Naive B cell (primary cell): ENCODE results near the gene TBL1XR1. TPM values are rescaled to one million over a fixed set of nuclear protein-coding genes. Genes with fewer than 3 reads are reported as not detected.
A peak's percentile ranks its signal among the peaks of the same experiment; 100 is the strongest.

Experiments
- ATAC-seq, 2 donors: fragments of 150-1000 bp; cut with Tn5 transposase; 2 replicates each; pipeline ENCODE4 v1.10.0; 2021; ENCODE audit warnings: low read depth in 2 of 2, mild to moderate bottlenecking in 2 of 2, moderate library complexity in 2 of 2
- DNase-seq: peaks from one replicate; pipeline ENCODE4 v3.0.0; 2022
- H3K27ac Mint-ChIP-seq, 6 donors: one replicate each; pipeline ENCODE4 v1.8.0; 2020 to 2022; ENCODE audit warnings: mild to moderate bottlenecking in 6 of 6, mixed read lengths in 6 of 6, moderate library complexity in 5 of 6, inconsistent platforms in 2 of 6
- H3K27me3 Mint-ChIP-seq, 3 donors: one replicate each; pipeline ENCODE4 v1.8.0; 2021 to 2022; ENCODE audit warnings: mixed read lengths in 3 of 3, mild to moderate bottlenecking in 1 of 3
- H3K36me3 Mint-ChIP-seq, 2 donors: one replicate each; pipeline ENCODE4 v1.8.0; 2020 to 2022; ENCODE audit warnings: mixed read lengths in 2 of 2, inconsistent platforms in 1 of 2, mild to moderate bottlenecking in 1 of 2
- H3K4me1 Mint-ChIP-seq, 3 donors: one replicate each; pipeline ENCODE4 v1.8.0; 2020 to 2022; ENCODE audit warnings: mixed read lengths in 3 of 3, inconsistent platforms in 1 of 3, mild to moderate bottlenecking in 1 of 3, moderate library complexity in 1 of 3
- H3K4me3 Mint-ChIP-seq, 8 donors: one replicate each; pipeline ENCODE4 v1.8.0; 2020 to 2022; ENCODE audit warnings: mild to moderate bottlenecking in 8 of 8, mixed read lengths in 8 of 8, moderate library complexity in 8 of 8, inconsistent platforms in 2 of 8
- H3K9me3 Mint-ChIP-seq, 7 donors: one replicate each; pipeline ENCODE4 v1.8.0; 2020 to 2022; ENCODE audit warnings: mixed read lengths in 7 of 7, mild to moderate bottlenecking in 5 of 7, inconsistent platforms in 2 of 7, moderate library complexity in 1 of 7
- polyA plus RNA-seq, 6 donors: library from polyadenylated mRNA; unstranded; fragments of 300-500 nt; fragmentation: Illumina TruSeq; gene quantifications; one replicate each; pipeline ENCODE4 v1.2.3, GENCODE V29; 2021; ENCODE audit warnings: low read depth in 6 of 6

Gene TBL1XR1
- polyA plus RNA-seq, 6 donors from 2014 or later, result 18.4 to 48.3 (median 33.2) TPM

DNA sequence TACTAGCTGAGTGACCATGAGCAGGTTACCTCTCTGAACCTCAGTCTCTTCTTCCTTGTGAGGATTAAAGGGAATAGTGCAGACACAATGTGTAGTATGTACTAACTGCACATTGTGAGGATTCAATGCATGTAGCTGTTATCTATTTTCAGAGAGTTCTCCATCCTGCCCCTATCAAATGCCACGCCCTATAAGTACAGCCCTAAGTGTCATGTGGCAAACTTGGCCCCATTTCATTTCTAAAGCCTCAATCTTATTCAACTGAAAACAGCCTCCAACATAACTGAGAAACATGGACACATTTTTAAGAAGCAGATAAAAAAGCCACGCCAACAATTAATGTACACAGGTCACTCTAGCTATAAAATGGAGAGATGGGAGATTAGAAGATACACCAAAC, 220.0 kb downstream of the TBL1XR1 start:
- no peak for DNase-seq
- Mint-ChIP-seq H3K4me1 (no peaks in the 10 kb centered on the region), H3K9me3 (peaks cover 0 to 10% (median 6%) of the 10 kb centered on the region in 7 donors), H3K27ac (no peak overlapping the region), H3K27me3 (peaks cover 0 to 5% (median 0%) of the 10 kb centered on the region in 3 donors), H3K4me3 (no peak overlapping the region), H3K36me3 (peaks cover 0 to 7% of the 10 kb centered on the region in 2 donors)
- ATAC-seq, result no peak

DNA sequence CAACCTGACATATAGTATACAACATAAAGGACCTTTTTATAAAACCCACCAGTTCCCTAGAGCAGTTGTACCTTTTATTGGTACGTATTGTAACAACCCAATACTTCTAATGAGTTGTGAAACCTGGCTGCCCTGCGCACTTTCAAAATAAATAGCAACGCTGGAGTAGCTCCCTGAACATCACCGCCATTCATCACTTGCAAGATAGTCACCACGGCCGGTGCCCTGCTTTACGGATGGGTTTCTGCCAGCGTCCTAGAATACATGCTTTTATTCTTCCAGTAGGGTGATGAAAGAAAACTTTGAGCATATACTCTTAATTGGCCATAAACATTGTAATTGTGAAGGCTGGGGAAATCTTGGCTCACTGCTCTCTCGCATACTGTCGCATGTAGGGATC, 220.7 kb downstream of the TBL1XR1 start:
- Mint-ChIP-seq H3K27me3 (peaks cover 0 to 5% (median 0%) of the 10 kb centered on the region in 3 donors), H3K36me3 (no peaks in the 10 kb centered on the region), H3K9me3 (peaks cover 0 to 2% (median 0%) of the 10 kb centered on the region in 7 donors), H3K4me3 (no peak overlapping the region), H3K27ac (no peak overlapping the region), H3K4me1 (no peaks in the 10 kb centered on the region)
- ATAC-seq, result no peak
- no peak for DNase-seq

DNA sequence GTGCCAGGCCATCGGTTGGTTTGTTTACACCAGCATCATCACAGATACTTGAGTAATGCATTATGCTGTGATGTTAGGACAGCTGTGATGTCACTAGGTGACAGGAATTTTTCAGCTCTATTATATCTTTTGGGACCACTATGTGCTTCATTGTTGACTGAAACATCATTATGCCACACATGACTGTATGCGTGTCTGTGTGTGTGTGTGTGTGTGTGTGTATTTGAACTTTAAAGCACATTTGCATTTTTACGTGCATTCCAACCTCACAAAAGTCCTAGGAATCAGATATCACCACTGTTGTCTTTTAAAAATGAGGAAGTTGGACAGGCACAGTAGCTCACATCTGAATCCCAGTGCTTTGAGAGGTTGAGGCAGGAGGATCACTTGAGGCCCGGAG, 223.0 kb downstream of the TBL1XR1 start:
- Mint-ChIP-seq H3K4me3 (no peak overlapping the region), H3K9me3 (no peaks in the 10 kb centered on the region), H3K36me3 (no peaks in the 10 kb centered on the region), H3K27ac (no peak overlapping the region), H3K4me1 (no peaks in the 10 kb centered on the region), H3K27me3 (peaks cover 0 to 5% (median 0%) of the 10 kb centered on the region in 3 donors)
- ATAC-seq (no peak), DNase-seq (no peak)

DNA sequence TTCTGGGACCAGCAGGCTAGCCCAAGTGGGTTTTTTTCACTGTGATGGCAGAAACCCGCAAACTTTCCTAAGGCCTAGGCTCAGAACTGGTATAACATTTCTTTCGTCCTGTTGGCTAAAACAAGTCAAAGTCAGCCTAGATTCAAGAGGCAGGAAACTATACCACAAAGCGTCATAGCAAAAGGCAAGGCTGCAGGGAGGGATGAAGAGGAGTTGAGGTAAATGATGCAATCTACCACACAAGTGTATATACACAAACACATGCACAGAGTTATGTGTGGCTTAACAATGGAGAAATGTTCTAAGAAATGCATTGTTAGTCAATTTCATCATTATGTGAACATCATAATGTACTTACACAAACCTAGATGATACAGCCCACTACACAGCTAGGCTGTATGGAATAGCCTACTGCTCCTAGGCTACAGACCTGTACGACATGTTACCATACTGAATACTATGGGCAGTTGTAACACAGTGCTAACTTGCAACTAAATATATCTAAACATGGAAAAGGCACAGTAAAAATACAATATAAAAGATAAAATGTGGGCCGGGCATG, 225.6 kb downstream of the TBL1XR1 start:
- Mint-ChIP-seq H3K27ac (peak overlapping the region in 1 of 6 donors; percentile 70), H3K9me3 (no peaks in the 10 kb centered on the region), H3K27me3 (no peaks in the 10 kb centered on the region), H3K36me3 (no peaks in the 10 kb centered on the region), H3K4me3 (peak overlapping the region in 1 of 8 donors; percentile 43), H3K4me1 (no peaks in the 10 kb centered on the region)
- ATAC-seq (no peak), DNase-seq (no peak)

DNA sequence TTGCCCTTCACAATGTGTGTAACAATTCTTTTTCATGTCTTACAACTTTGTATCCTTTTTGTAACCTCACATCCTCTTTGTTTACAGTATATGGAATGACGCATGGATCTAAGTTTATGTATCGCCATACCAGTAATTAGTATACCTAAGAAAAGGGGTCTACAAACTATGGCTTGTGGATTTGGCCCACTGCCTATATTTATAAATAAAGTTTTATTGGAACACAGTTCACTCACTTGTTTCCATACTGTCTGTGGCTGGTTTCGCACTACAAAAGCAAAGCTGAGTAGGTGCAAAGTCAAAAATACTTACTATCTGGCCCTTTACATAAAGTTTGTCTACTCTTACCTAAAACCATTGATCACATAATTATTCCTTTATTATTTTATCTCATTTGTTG, 226.5 kb downstream of the TBL1XR1 start:
- Mint-ChIP-seq H3K4me1 (no peaks in the 10 kb centered on the region), H3K36me3 (no peaks in the 10 kb centered on the region), H3K4me3 (no peak overlapping the region), H3K27me3 (no peaks in the 10 kb centered on the region), H3K9me3 (no peaks in the 10 kb centered on the region), H3K27ac (no peak overlapping the region)
- ATAC-seq, result no peak
- no peak for DNase-seq

DNA sequence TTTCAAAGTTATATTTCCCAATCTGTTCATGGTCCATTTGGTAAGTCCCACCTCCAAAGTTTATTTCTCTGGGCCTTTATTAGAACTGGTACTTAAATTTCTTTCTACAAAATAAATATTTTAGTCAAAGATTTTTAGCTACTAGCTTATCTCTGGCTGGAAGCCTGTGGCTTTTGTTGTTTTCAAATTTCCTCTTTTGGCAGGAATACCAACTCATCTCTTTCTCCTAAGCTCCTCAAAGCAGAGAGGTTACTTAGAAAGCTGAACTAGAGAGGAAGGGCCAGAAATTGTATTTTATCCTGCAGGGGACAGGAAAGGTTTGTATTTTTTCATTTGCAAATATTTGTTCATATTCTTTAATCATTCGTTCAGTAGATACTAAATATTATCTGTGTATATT, 227.8 kb downstream of the TBL1XR1 start:
- H3K4me1 Mint-ChIP-seq, result no peaks in the 10 kb centered on the region
- no peak overlapping the region for H3K4me3 Mint-ChIP-seq
- no peak overlapping the region for H3K27ac Mint-ChIP-seq
- H3K36me3 Mint-ChIP-seq, result no peaks in the 10 kb centered on the region
- DNase-seq (no peak), ATAC-seq (no peak)
- H3K27me3 Mint-ChIP-seq, result no peaks in the 10 kb centered on the region
- H3K9me3 Mint-ChIP-seq, result no peaks in the 10 kb centered on the region
